K562 (cell line): Measurements from ENCODE around the gene ZNF814. TPM values are rescaled to one million over a fixed set of nuclear protein-coding genes. Genes with fewer than 3 reads are reported as not detected.

Experiments used
- FOXK1 ChIP-seq: sonication (generic); formaldehyde crosslinking; IDR thresholded peaks from 2 replicates; pipeline ENCODE4 v1.8.0; 2022; ENCODE audit warnings: missing genetic modification reagents, mild to moderate bottlenecking, borderline replicate concordance
- GATAD2B ChIP-seq: fragments of 450-650 bp; IDR thresholded peaks from 2 replicates; pipeline ENCODE4 v1.6.1; 2017; ENCODE audit warnings: mild to moderate bottlenecking, borderline replicate concordance
- HCFC1 ChIP-seq: IDR thresholded peaks from 2 replicates; pipeline ENCODE4 v1.6.1; 2012; ENCODE audit warnings: low read depth, low read length, improper control_type of control experiment
- KDM4B ChIP-seq, 2 experiments: fragments of 450-650 bp in 1 of 2; sonication (generic) in 1 of 2; IDR thresholded peaks; 2 replicates each; pipeline ENCODE4 v1.6.1; 2016 to 2017; ENCODE audit warnings: borderline replicate concordance in 2 of 2, antibody characterized with exemption in 1 of 2, low read depth in 1 of 2, mild to moderate bottlenecking in 1 of 2
- KLF1 ChIP-seq: fragments of 450-650 bp; IDR thresholded peaks from 2 replicates; pipeline ENCODE4 v1.6.1; 2016; ENCODE audit warnings: missing genetic modification characterization, missing compliant biosample characterization
- MTA1 ChIP-seq: fragments of 450-650 bp; IDR thresholded peaks from 2 replicates; pipeline ENCODE4 v1.6.1; 2017; ENCODE audit warnings: borderline replicate concordance
- NKRF ChIP-seq: fragments of 450-650 bp; IDR thresholded peaks from 2 replicates; pipeline ENCODE4 v1.6.1; 2016; ENCODE audit warnings: borderline replicate concordance
- POLR2AphosphoS5 ChIP-seq: IDR thresholded peaks from 2 replicates; pipeline ENCODE4 v1.6.1; 2011; ENCODE audit warnings: mild to moderate bottlenecking, low read depth, low read length, moderate library complexity; ENCODE audit not compliant: control insufficient read depth, insufficient read depth
- POLR3A ChIP-seq: IDR thresholded peaks from 2 replicates; pipeline ENCODE4 v1.6.1; 2011; ENCODE audit warnings: borderline replicate concordance, mild to moderate bottlenecking, moderate library complexity; ENCODE audit not compliant: insufficient read length, insufficient read depth; ENCODE audit errors: extremely low read depth
- RBM39 ChIP-seq: fragments of 200-400 bp; formaldehyde crosslinking; optimal IDR thresholded peaks from 2 replicates; pipeline ENCODE3; 2018; ENCODE audit warnings: low read depth, low read length
- SMARCA4 ChIP-seq: fragments of 450-650 bp; IDR thresholded peaks from 2 replicates; pipeline ENCODE4 v1.6.1; 2016
- TEAD2 ChIP-seq: fragments of 450-650 bp; IDR thresholded peaks from 2 replicates; pipeline ENCODE4 v1.6.1; 2016; ENCODE audit warnings: missing genetic modification characterization, control low read depth, missing compliant biosample characterization
- USF1 ChIP-seq: sonication (generic); formaldehyde crosslinking; IDR thresholded peaks from 2 replicates; pipeline ENCODE4 v1.9.0; 2022; ENCODE audit warnings: mild to moderate bottlenecking, missing genetic modification reagents
- YY1 ChIP-seq, 3 experiments: IDR thresholded peaks; 2 replicates each; pipeline ENCODE4 v1.6.1; 2011; ENCODE audit warnings: low read length in 2 of 3, mild to moderate bottlenecking in 2 of 3, moderate library complexity in 2 of 3, borderline replicate concordance in 1 of 3, control low read depth in 1 of 3, low read depth in 1 of 3; ENCODE audit not compliant: insufficient read depth in 3 of 3, insufficient replicate concordance in 2 of 3, control insufficient read depth in 1 of 3, insufficient read length in 1 of 3; ENCODE audit errors: extremely low read depth in 1 of 3
- ZBTB26 ChIP-seq: fragments of 450-650 bp; formaldehyde crosslinking; IDR thresholded peaks from 2 replicates; pipeline ENCODE4 v1.4.0; 2022; ENCODE audit warnings: missing genetic modification characterization
- ZBTB5 ChIP-seq: fragments of 450-650 bp; IDR thresholded peaks from 2 replicates; pipeline ENCODE4 v1.6.1; 2017; ENCODE audit warnings: antibody characterized with exemption
- ZC3H8 ChIP-seq: fragments of 450-650 bp; IDR thresholded peaks from 2 replicates; pipeline ENCODE4 v1.6.1; 2017
- ZNF398 ChIP-seq: fragments of 250-450 bp; sonication (Bioruptor Pico); IDR thresholded peaks from 2 replicates; pipeline ENCODE4 v1.8.0; 2021; ENCODE audit warnings: moderate library complexity, mild to moderate bottlenecking, inconsistent platforms
- polyA plus RNA-seq, 8 experiments: library from polyadenylated mRNA; depleted of rRNA in 4 of 8; stranded (reverse) in 5 of 8; unstranded in 3 of 8; fragments of >200 nt; fragmentation: Nextera tagmentation in 2 of 8; fragmentation: Illumina TruSeq in 1 of 8; extraction: Ambion mirVana in 2 of 8; extraction: Trizol in 1 of 8; gene quantifications; 2 replicates each; pipeline versions ENCODE4 v1.2.1 to v1.2.3, GENCODE V29; 2011 to 2014; ENCODE audit warnings: inconsistent platforms in 1 of 8, missing spikeins in 1 of 8
- total RNA-seq, 7 experiments: library from RNA; depleted of rRNA in 6 of 7; stranded (reverse); fragments of >200 nt in 6 of 7; fragmentation: Illumina TruSeq in 2 of 7; extraction: Trizol in 2 of 7; gene quantifications; 2 replicates each; pipeline versions ENCODE4 v1.2.1 to v1.2.3, GENCODE V29; 2011 to 2021; ENCODE audit warnings: low replicate concordance in 1 of 7

Gene ZNF814
- total and polyA plus RNA-seq, 9 of the 15 experiments (the other 6 are each of a cell fraction or from before 2014, with no cell fraction given), result 0.42 to 3.5 (median 1.9) TPM

- TF ChIP-seq ZBTB5 (no peak), FOXK1 (no peak), POLR3A (no peak), GATAD2B (no peak), USF1 (CRISPR knock-in tag) (peak; percentile 76), SMARCA4 (no peak), KLF1 (tag) (no peak), HCFC1 (peak; percentile 64), POLR2AphosphoS5 (no peak), YY1 (IDR thresholded peaks at IDR 0.05; ENCODE audit: borderline replicate concordance in 1 of 3, control insufficient read depth in 1 of 3, extremely low read depth in 1 of 3, insufficient read depth in 3 of 3, insufficient read length in 1 of 3, insufficient replicate concordance in 2 of 3, low read depth in 1 of 3, low read length in 2 of 3) (peak in 2 of 3 experiments; percentile 59 to 81), ZBTB26 (CRISPR knock-in tag) (no peak), NKRF (no peak), ZC3H8 (no peak), RBM39 (no peak), TEAD2 (tag) (no peak), ZNF398 (CRISPR knock-in tag) (no peak), MTA1 (no peak), KDM4B (IDR thresholded peaks at IDR 0.05; ENCODE audit: borderline replicate concordance in 2 of 2, low read depth in 1 of 2) (no peak)
Observed at GRCh38 chr19:57830071-57830602, 58.7 kb downstream of the ZNF814 start, which contains the start of gene ZNF587B (continued).
